ENCODE measurements around the gene CDC26.

GRCh38 chr9:113228130-113228665, 47.2 kb downstream of the CDC26 start:
- TF ChIP-seq POLR2AphosphoS5 (IDR thresholded peaks at IDR 0.05) (peak; percentile 38), CTCF (IDR thresholded peaks at IDR 0.05) (no peak), POLR2A (IDR thresholded peaks at IDR 0.05) (no peak)

All from prostate gland (tissue), 2 donors.